ENCODE results near the gene MMP13.

MMP13 gene

DNA sequence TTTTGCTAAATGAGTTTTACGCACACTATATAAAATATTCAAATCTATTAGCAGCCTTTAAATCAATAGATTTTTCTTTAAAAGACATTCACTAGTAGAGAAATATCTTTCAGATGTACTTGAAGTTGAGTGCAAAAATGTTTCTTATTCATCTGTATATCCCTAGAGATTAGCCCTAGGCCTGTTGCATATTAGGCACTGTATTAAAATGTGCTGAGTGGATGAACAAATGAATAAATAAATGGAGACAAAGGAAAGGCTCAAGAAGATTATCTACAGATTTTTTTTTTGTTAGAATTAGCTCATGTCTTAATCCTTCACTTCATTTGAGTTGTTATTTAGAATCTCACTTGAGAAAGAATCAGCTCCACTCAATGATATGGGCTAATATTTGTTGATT, 12.0 kb upstream of the MMP13 start:
- H4K20me1 ChIP-seq (ENCODE audit: insufficient read depth) = no peaks in the 10 kb centered on the region
- no peaks in the 10 kb centered on the region for H3K36me3 ChIP-seq (ENCODE audit: insufficient read depth)
- no peak overlapping the region for H3K27ac ChIP-seq
- H3K27me3 ChIP-seq (ENCODE audit: insufficient read depth, low read depth) = no peaks in the 10 kb centered on the region
- no peak overlapping the region for H3K9ac ChIP-seq
- H3K4me2 ChIP-seq = no peak overlapping the region
- no peaks in the 10 kb centered on the region for H3K79me2 ChIP-seq (ENCODE audit: insufficient read depth, low read depth)
- no peak overlapping the region for H3K4me3 ChIP-seq (IDR thresholded peaks at IDR 0.05; ENCODE audit: insufficient read depth, low read depth, low read length)
- H3K4me1 ChIP-seq (ENCODE audit: low read depth, poor library complexity, severe bottlenecking) = no peaks in the 10 kb centered on the region
- H2AFZ ChIP-seq (ENCODE audit: low read depth) = no peak overlapping the region
- TF ChIP-seq, protein P1, sequence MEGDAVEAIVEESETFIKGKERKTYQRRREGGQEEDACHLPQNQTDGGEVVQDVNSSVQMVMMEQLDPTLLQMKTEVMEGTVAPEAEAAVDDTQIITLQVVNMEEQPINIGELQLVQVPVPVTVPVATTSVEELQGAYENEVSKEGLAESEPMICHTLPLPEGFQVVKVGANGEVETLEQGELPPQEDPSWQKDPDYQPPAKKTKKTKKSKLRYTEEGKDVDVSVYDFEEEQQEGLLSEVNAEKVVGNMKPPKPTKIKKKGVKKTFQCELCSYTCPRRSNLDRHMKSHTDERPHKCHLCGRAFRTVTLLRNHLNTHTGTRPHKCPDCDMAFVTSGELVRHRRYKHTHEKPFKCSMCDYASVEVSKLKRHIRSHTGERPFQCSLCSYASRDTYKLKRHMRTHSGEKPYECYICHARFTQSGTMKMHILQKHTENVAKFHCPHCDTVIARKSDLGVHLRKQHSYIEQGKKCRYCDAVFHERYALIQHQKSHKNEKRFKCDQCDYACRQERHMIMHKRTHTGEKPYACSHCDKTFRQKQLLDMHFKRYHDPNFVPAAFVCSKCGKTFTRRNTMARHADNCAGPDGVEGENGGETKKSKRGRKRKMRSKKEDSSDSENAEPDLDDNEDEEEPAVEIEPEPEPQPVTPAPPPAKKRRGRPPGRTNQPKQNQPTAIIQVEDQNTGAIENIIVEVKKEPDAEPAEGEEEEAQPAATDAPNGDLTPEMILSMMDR (conservative IDR thresholded peaks at IDR 0.05; ENCODE audit: low read depth, low read length) = no peak

DNA sequence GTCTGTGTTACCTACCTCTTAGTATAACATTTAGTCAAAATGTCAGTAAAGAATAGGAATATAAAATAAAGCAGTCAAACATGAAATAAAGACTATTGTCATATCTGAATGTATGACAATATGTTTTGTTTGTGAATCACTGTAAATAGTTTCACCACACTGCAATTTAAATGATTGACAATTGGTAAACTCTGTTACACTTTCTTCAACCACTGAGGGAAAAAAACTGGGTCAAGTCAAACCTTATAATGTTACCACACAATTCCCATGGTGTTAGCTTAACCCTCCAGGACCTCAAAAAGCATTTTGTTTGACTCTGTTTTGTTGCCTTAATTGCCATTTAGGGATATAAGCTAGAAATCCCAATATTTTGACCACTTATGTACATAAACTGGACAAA, 10.5 kb upstream of the MMP13 start:
- no peak overlapping the region for H3K9ac ChIP-seq
- no peak overlapping the region for H3K27ac ChIP-seq
- H4K20me1 ChIP-seq (ENCODE audit: insufficient read depth) = no peaks in the 10 kb centered on the region
- no peak overlapping the region for H3K4me3 ChIP-seq (IDR thresholded peaks at IDR 0.05; ENCODE audit: insufficient read depth, low read depth, low read length)
- TF ChIP-seq, protein P1 (conservative IDR thresholded peaks at IDR 0.05; ENCODE audit: low read depth, low read length) = no peak
- H3K36me3 ChIP-seq (ENCODE audit: insufficient read depth) = no peaks in the 10 kb centered on the region
- no peaks in the 10 kb centered on the region for H3K79me2 ChIP-seq (ENCODE audit: insufficient read depth, low read depth)
- no peaks in the 10 kb centered on the region for H3K4me1 ChIP-seq (ENCODE audit: low read depth, poor library complexity, severe bottlenecking)
- H3K4me2 ChIP-seq = no peak overlapping the region
- H3K27me3 ChIP-seq (ENCODE audit: insufficient read depth, low read depth) = no peaks in the 10 kb centered on the region
- H2AFZ ChIP-seq (ENCODE audit: low read depth) = no peak overlapping the region

DNA sequence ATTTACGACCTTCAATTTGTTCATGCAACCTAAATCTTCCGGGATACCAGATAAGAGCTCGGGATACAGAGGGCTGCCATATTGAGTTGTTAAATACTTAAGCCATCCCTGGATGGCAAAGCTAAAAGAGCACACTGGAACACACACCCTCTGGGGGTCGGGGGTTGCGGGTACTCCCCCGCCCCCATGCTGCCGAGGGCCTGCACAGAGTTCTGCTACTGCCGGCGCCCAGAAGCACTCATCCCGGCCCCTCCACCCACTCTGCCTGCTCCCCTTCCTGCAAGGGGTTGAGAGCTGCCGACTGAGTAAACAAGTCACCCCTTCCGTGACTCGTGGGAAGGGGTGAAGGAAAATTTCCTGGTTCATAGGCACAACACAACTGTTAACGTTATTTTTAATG, 9.3 kb upstream of the MMP13 start:
- TF ChIP-seq, protein P1 (conservative IDR thresholded peaks at IDR 0.05; ENCODE audit: low read depth, low read length) = no peak
- Histone ChIP-seq H3K79me2 (ENCODE audit: insufficient read depth, low read depth) (no peaks in the 10 kb centered on the region), H2AFZ (ENCODE audit: low read depth) (no peak overlapping the region), H3K4me3 (IDR thresholded peaks at IDR 0.05; ENCODE audit: insufficient read depth, low read depth, low read length) (no peak overlapping the region), H3K9ac (no peak overlapping the region), H3K36me3 (ENCODE audit: insufficient read depth) (no peaks in the 10 kb centered on the region), H3K27ac (no peak overlapping the region), H4K20me1 (ENCODE audit: insufficient read depth) (no peaks in the 10 kb centered on the region), H3K27me3 (ENCODE audit: insufficient read depth, low read depth) (no peaks in the 10 kb centered on the region), H3K4me1 (ENCODE audit: low read depth, poor library complexity, severe bottlenecking) (no peaks in the 10 kb centered on the region), H3K4me2 (no peak overlapping the region)

DNA sequence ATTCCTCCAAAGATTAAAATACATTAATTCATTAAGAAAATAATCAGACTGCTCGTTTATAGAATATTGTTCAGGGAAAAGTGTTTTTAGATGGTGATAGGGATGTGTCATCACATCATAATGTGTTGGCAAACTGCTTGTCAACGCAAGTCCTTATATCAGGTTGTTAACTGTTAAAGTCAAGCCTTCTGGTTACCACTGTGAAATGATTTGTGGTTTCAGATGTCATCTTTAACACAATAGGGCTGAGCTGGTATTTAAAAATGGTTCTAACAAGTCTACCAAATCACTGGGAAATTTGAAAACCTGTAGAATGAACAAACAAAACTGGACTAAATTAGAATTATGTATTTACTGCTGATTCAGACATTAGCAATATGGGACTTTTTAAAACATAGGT, 2.4 kb upstream of the MMP13 start:
- Histone ChIP-seq H3K4me1 (ENCODE audit: low read depth, poor library complexity, severe bottlenecking) (no peaks in the 10 kb centered on the region), H3K9ac (no peak overlapping the region), H3K36me3 (ENCODE audit: insufficient read depth) (no peaks in the 10 kb centered on the region), H3K27ac (no peak overlapping the region), H3K79me2 (ENCODE audit: insufficient read depth, low read depth) (no peaks in the 10 kb centered on the region), H4K20me1 (ENCODE audit: insufficient read depth) (no peaks in the 10 kb centered on the region), H3K4me3 (IDR thresholded peaks at IDR 0.05; ENCODE audit: insufficient read depth, low read depth, low read length) (no peak overlapping the region), H2AFZ (ENCODE audit: low read depth) (no peak overlapping the region), H3K27me3 (ENCODE audit: insufficient read depth, low read depth) (no peaks in the 10 kb centered on the region), H3K4me2 (no peak overlapping the region)
- TF ChIP-seq, protein P1 (conservative IDR thresholded peaks at IDR 0.05; ENCODE audit: low read depth, low read length) = no peak

All from KMS-11 (cell line).